Tibial nerve (tissue), 4 donors: ENCODE results near the gene GRPEL2. TPM values are rescaled to one million over a fixed set of nuclear protein-coding genes. Genes with fewer than 3 reads are reported as not detected.

Source experiments
- DNase-seq, 2 donors: peaks; one replicate each; pipeline ENCODE4 v3.0.0-alpha.2; 2019; ENCODE audit warnings: low spot score in 2 of 2
- H3K27ac ChIP-seq, 4 donors: fragments of 200-600 bp; sonication (generic) in 3 of 4; one replicate each; pipeline ENCODE4 v1.5.1; 2017 to 2019; ENCODE audit warnings: mild to moderate bottlenecking in 1 of 4
- H3K27me3 ChIP-seq, 2 donors: fragments of 200-600 bp; sonication (generic) in 1 of 2; one replicate each; pipeline versions ENCODE4 v1.5.1 to v1.6.0; 2017 to 2019
- H3K36me3 ChIP-seq, 3 donors: fragments of 200-600 bp; sonication (generic); one replicate each; pipeline ENCODE4 v1.5.1; 2018 to 2019
- H3K4me1 ChIP-seq, 4 donors: fragments of 200-600 bp; sonication (generic) in 3 of 4; one replicate each; pipeline ENCODE4 v1.5.1; 2017 to 2019
- H3K4me3 ChIP-seq, 4 donors: fragments of 200-600 bp; sonication (generic) in 3 of 4; one replicate each; pipeline ENCODE4 v1.5.1; 2017 to 2019; ENCODE audit warnings: mild to moderate bottlenecking in 1 of 4, moderate library complexity in 1 of 4
- H3K9me3 ChIP-seq, 4 donors: fragments of 200-600 bp; sonication (generic) in 3 of 4; one replicate each; pipeline ENCODE4 v1.5.1; 2017 to 2019
- CTCF ChIP-seq, 5 experiments: fragments of 200-600 bp in 3 of 5; fragments of 450-650 bp in 2 of 5; sonication (generic) in 3 of 5; IDR thresholded peaks; one replicate each; pipeline ENCODE4 v1.5.1; 2016 to 2019; ENCODE audit warnings: antibody characterized with exemption in 5 of 5, mild to moderate bottlenecking in 3 of 5, moderate library complexity in 2 of 5
- EP300 ChIP-seq, 2 donors: sonication (generic); formaldehyde crosslinking; IDR thresholded peaks; one replicate each; pipeline ENCODE4 v1.6.1; 2017; ENCODE audit warnings: antibody characterized with exemption in 2 of 2, mild to moderate bottlenecking in 1 of 2
- POLR2A ChIP-seq, 2 donors: fragments of 450-650 bp; IDR thresholded peaks; one replicate each; pipeline ENCODE4 v1.6.1; 2017; ENCODE audit warnings: antibody characterized with exemption in 2 of 2, mild to moderate bottlenecking in 2 of 2, moderate library complexity in 2 of 2
- WGBS, 2 donors: methylation state at CpG; one replicate each; pipeline ENCODE4 v1.1.5; 2018; 5-methylcytosine and 5-hydroxymethylcytosine counted together
- total RNA-seq, 4 donors: library from RNA; depleted of rRNA; stranded (reverse); fragments of >200 nt; gene quantifications; one replicate each; pipeline ENCODE4 v1.1.0, GENCODE V29; 2016

GRPEL2 gene
- total RNA-seq, 4 donors from 2014 or later, result 6.5 to 13.5 (median 10.3) TPM

DNA sequence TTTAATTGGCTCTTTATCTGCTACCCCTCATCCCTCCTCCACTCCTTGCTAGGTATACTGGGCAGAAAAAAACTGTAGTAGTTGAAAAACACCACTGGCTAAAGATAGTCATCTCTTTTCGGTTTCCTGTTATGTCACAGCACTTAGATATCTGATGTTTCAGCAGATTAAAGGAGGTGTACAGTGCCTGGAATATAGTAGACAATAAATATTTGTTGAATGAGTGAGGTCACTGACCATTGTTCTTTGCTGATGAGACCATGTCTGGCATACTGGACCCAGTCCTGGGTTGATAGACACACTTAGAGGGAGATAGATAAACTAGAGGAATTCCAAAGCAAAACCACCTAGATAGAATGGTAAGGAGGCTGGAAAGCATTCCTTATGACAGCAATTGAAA lies 3.2 kb downstream of the GRPEL2 start:
- WGBS, 2 donors, result 82 to 93% methylated on average over 1 of the region's 1 CpG
- Histone ChIP-seq H3K27me3 (no peaks in the 10 kb centered on the region), H3K36me3 (peaks cover 0 to 52% (median 9%) of the 10 kb centered on the region in 3 donors), H3K27ac (no peak overlapping the region), H3K9me3 (no peaks in the 10 kb centered on the region), H3K4me1 (peaks cover 0 to 26% (median 3%) of the 10 kb centered on the region in 4 donors), H3K4me3 (no peak overlapping the region)
- no peak for DNase-seq
- no peak for TF ChIP-seq CTCF (IDR thresholded peaks at IDR 0.05)

GRCh38 chr5:149349382-149349781 lies 4.1 kb downstream of the GRPEL2 start:
- DNase-seq, result no peak
- H3K27me3 ChIP-seq, result no peaks in the 10 kb centered on the region
- no peak overlapping the region for H3K27ac ChIP-seq
- 91 to 93% methylated on average over 4 of the region's 4 CpGs for WGBS, 2 donors
- peaks cover 0 to 61% (median 9%) of the 10 kb centered on the region in 3 donors for H3K36me3 ChIP-seq
- no peak overlapping the region for H3K4me3 ChIP-seq
- no peak for TF ChIP-seq EP300 (IDR thresholded peaks at IDR 0.05)
- no peak for TF ChIP-seq POLR2A (IDR thresholded peaks at IDR 0.05)
- no peak for TF ChIP-seq CTCF (IDR thresholded peaks at IDR 0.05)
- H3K4me1 ChIP-seq, result peaks cover 0 to 23% (median 3%) of the 10 kb centered on the region in 4 donors
- H3K9me3 ChIP-seq, result no peaks in the 10 kb centered on the region

- Histone ChIP-seq H3K9me3 (no peaks in the 10 kb centered on the region), H3K4me3 (no peak overlapping the region), H3K27me3 (no peaks in the 10 kb centered on the region), H3K4me1 (peaks cover 0 to 6% (median 0%) of the 10 kb centered on the region in 4 donors), H3K27ac (no peak overlapping the region), H3K36me3 (peaks cover 0 to 75% (median 9%) of the 10 kb centered on the region in 3 donors)
- WGBS, 2 donors, result 85 to 94% methylated on average over 4 of the region's 4 CpGs
- TF ChIP-seq EP300 (IDR thresholded peaks at IDR 0.05), result no peak
- TF ChIP-seq CTCF (IDR thresholded peaks at IDR 0.05), result no peak
- TF ChIP-seq POLR2A (IDR thresholded peaks at IDR 0.05), result no peak
- no peak for DNase-seq
Observed at GRCh38 chr5:149352169-149352568, 6.9 kb downstream of the GRPEL2 start.

- no peak for DNase-seq
- H3K4me3 ChIP-seq, result no peak overlapping the region
- no peak for TF ChIP-seq EP300 (IDR thresholded peaks at IDR 0.05)
- no peak for TF ChIP-seq CTCF (IDR thresholded peaks at IDR 0.05)
- peaks cover 0 to 13% (median 1%) of the 10 kb centered on the region in 4 donors for H3K4me1 ChIP-seq
- H3K27me3 ChIP-seq, result no peaks in the 10 kb centered on the region
- no peak overlapping the region for H3K27ac ChIP-seq
- no peaks in the 10 kb centered on the region for H3K9me3 ChIP-seq
- H3K36me3 ChIP-seq, result peaks cover 0 to 69% (median 9%) of the 10 kb centered on the region in 3 donors
- 93 to 97% methylated on average over 2 of the region's 2 CpGs for WGBS, 2 donors
Observed at GRCh38 chr5:149353911-149354310, 8.6 kb downstream of the GRPEL2 start.

GRCh38 chr5:149355688-149356087 lies 10.4 kb downstream of the GRPEL2 start:
- Histone ChIP-seq H3K9me3 (no peaks in the 10 kb centered on the region), H3K4me3 (no peak overlapping the region), H3K4me1 (peaks cover 0 to 22% (median 1%) of the 10 kb centered on the region in 4 donors), H3K27me3 (no peaks in the 10 kb centered on the region), H3K27ac (no peak overlapping the region), H3K36me3 (peaks cover 0 to 51% (median 5%) of the 10 kb centered on the region in 3 donors)
- no peak for DNase-seq
- TF ChIP-seq CTCF (IDR thresholded peaks at IDR 0.05), result no peak
- no peak for TF ChIP-seq POLR2A (IDR thresholded peaks at IDR 0.05)
- TF ChIP-seq EP300 (IDR thresholded peaks at IDR 0.05), result no peak
- WGBS, 2 donors, result 82 to 100% methylated on average over 1 of the region's 1 CpG
